Uterine smooth muscle cell (primary cell): Measurements from ENCODE around the gene IGSF23. TPM values are rescaled to one million over a fixed set of nuclear protein-coding genes. Genes with fewer than 3 reads are reported as not detected.

Experiments used
- total RNA-seq: library from RNA; depleted of rRNA; stranded (reverse); fragments of >200 nt; gene quantifications from 2 replicates; pipeline ENCODE4 v1.2.3, GENCODE V29; 2014

Gene IGSF23
- not detected in 2 replicates for total RNA-seq

GRCh38 chr19:44613295-44614178 lies at the start of gene IGSF23:
IGSF23 (plus strand) TSS chr19:44613563; CDS start chr19:44613646, 83 bp downstream.

GRCh38 chr19:44643605-44644401 lies 30.4 kb downstream of the IGSF23 start, which contains the start of gene PVR:
PVR (plus strand) TSS chr19:44643910; CDS start chr19:44644097, 187 bp downstream.

GRCh38 chr19:44671400-44671799 lies 58.0 kb downstream of the IGSF23 start, which contains the start of gene CEACAM19:
CEACAM19 (plus strand) TSS chr19:44671482; CDS start chr19:44671932, 450 bp downstream.

Other genes with a start within 250 kb of the IGSF23 start
- 3.1 and 6.6 TPM in 2 replicates for gene ZNF285, start 212.0 kb upstream of the IGSF23 start, total RNA-seq
- 8.5 and 11.0 TPM in 2 replicates for gene ZNF229, start 165.1 kb upstream of the IGSF23 start, total RNA-seq
- 7.6 and 12.7 TPM in 2 replicates for gene ZNF180, start 113.0 kb upstream of the IGSF23 start, total RNA-seq
- gene CEACAM20, start 83.9 kb upstream of the IGSF23 start, total RNA-seq, result not detected in 2 replicates
- 80.9 and 118 TPM in 2 replicates for gene PVR, start 30.3 kb downstream of the IGSF23 start, total RNA-seq
- 0.33 and 1.7 TPM in 2 replicates for gene CEACAM19, start 57.9 kb downstream of the IGSF23 start, total RNA-seq
- gene CEACAM16, start 85.6 kb downstream of the IGSF23 start, total RNA-seq, result not detected in 2 replicates
- gene BCL3, start 135.1 kb downstream of the IGSF23 start, total RNA-seq, result 3.5 and 4.0 TPM in 2 replicates
- not detected in 2 replicates for gene CBLC, start 164.3 kb downstream of the IGSF23 start, total RNA-seq
- gene BCAM, start 195.5 kb downstream of the IGSF23 start, total RNA-seq, result 6.6 and 14.1 TPM in 2 replicates
- gene NECTIN2, start 232.7 kb downstream of the IGSF23 start, total RNA-seq, result 68.9 and 75.4 TPM in 2 replicates